HG03460 (cell line): ENCODE data around the gene AHCYL1.
A peak's percentile ranks its signal among the peaks of the same experiment; 100 is the strongest.
"Not testable (repeated sequence)": the region's sequence is repeated elsewhere in the genome, so short reads cannot be mapped to it uniquely, and the experiment has no call there.

Experiments used
- ATAC-seq: cut with Tn5 transposase; IDR thresholded peaks from one replicate; pipeline ENCODE4 v1.9.1; 2021; ENCODE audit not compliant: unreplicated experiment

AHCYL1 gene

DNA sequence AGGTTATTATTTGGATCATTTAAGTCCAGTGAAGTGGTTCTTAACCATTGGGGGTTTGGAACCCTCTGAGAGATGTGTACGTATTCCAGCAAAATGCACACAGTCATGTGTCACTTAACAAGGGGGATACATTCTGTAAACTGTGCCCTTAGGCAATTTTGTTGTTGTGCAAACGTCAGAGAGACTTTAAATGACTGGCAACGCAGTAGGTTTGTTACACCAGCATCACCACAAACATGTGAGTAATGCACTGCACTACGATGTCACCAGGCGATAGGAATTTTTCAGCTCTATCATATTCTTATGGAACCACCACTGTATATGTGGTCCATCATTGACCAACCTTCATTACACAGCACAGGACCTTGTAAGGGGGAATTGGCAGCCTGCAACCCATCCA lies 11.9 kb downstream of the AHCYL1 start:
- no peak for ATAC-seq

DNA sequence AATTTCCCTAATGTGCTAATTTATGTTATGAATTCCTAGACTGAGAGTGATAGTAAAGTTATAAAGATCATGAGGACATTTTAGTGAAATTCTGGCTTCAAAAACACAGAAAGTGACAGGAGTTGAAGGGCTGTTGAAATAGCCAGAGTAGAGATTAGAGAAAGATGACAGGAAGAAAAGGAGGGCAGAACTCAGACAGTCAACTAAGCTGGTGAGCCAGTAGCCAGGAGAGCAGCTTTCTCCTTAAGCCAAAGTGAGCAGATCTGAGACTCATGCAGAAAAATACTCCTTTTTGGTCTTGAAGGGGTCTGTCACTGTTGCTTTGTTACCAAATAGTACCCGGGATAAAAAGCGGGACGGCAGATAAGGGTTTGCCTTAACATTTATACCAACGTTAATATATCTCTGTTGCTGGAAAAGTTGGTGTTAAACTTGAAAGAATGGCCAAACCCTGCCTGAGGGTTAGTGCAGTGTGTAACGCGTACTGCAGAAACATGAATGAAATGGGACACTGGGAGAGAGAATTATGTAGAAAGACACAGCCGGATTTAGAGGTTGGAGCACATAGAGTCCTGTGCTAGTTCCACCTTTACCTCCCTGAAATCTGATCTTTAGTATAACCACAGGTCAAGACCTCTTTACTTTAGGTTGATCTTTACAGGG lies 12.8 kb downstream of the AHCYL1 start:
- no peak for ATAC-seq

DNA sequence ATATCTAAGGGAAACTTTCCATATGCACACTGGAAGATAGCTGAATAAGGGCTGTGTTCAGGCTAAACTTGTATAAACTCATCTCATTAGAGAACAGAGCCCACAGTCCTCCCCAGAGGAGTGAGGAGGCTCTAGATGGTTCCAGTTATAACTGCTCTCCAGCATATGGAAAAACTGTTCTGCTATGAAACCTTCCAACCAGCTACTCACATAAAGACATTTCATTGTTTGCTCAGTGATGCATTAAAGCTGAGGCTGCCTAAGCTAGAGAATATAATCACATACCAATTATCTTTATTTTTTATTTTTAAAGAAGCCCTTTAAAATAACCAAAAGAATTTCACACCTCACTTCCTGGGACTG lies 13.3 kb downstream of the AHCYL1 start:
- no peak for ATAC-seq

DNA sequence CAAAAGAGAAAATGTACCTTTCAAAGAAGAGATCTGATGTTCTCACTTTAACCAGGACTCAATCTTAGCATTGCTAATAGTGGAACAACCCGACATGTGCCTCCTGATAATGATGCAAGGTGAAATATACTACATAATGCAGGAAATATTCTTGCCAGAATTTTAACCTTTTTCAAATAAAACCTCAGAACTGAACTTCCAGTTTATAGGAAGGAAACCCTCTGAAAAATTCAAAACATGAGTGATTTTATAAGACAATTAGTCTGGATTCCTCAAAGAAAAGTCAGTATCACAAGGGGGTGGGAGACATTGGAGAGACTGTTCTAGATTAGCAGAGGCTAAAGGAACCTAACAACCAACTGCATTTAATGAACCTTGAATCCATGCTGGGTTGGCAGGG lies 18.1 kb downstream of the AHCYL1 start:
- ATAC-seq, result no peak

DNA sequence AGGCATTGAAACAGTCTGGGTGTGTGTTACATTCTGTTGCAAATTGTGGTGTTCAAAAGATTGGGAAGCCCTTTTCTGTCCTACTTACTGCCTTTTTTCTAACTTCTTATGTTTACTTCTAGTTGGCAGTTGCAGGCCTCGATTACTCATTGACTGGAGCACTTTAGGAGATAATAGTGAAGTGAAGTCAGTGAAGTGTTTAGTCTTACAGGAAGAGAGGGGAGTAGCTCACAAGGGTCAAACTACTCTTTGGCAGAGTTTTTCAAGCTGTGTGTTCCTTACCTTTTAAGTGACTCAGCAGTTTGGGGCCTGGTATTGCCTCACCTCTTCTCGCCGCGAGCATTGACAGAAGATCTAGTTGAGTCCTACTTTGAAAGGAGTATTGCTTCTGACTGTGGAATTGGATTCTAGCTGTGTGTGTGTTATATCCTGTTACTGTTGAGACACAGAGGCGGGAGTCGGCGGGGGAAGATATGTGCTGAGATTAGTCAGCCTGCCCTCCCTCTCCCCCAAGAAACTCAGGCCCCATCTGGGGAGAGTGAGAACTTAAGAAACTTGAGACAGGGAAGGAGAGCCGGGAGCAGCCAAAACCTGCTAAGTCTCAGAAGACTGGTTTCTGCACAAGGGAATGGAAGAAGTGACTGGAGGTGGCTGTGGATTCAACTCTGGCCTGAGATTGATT lies 19.3 kb downstream of the AHCYL1 start:
- peak; percentile 75 for ATAC-seq

DNA sequence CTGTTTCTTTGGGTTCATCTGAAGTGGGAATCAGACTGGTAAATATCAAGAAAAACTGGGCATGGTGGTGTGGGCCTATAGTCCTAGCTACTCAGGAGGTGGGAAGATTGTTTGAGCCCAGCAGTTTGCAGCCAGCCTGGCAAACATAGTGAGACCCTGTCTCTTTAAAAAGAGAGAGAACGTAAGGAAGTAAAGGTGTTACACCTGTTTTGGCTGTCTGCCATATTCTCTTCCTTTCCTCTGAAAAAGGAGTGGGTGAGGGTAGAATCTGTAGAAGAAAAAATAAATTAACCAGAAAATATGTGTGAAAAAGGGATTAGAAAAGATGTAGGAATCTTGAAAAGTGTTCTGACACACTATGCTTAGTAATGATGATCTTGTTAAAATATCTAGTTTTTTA lies 20.0 kb downstream of the AHCYL1 start:
- no peak for ATAC-seq

DNA sequence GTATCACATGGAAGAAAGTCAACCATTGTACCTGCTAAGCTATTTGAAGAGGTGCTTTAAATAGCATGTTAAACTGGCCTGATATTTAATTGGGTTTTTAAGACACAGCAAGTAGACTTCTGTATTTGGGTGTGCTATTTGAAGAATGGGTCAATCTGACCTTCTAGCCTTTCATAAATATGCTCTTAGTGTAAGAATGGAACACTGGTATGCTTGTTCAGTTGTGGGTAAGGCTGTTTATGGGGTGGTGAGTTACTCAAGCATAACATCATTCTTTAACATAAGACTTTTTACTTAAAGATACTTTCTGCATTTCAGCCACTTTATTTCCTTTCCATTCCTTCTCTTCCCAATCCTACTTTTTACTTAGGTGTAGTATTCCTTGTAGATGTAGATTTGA lies 21.4 kb downstream of the AHCYL1 start:
- ATAC-seq, result no peak

DNA sequence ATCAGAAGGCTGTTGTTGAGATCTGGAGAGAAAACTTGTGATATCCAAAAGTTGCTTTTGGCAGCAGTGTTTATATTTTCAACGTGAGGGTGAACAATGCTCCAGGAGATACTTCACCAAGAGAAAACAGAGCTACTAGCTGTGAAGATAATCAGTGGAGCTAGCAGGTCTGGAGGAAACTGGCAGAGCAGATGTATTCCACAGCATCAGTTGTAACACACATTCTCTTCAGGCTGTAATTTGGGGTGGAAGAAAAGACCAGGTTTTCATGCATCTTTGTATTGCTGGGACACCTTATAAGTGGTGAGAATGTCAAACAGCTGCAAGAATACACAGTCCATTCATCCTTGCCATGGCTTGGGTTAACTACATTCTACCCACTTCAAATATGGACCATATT lies 22.0 kb downstream of the AHCYL1 start:
- no peak for ATAC-seq

DNA sequence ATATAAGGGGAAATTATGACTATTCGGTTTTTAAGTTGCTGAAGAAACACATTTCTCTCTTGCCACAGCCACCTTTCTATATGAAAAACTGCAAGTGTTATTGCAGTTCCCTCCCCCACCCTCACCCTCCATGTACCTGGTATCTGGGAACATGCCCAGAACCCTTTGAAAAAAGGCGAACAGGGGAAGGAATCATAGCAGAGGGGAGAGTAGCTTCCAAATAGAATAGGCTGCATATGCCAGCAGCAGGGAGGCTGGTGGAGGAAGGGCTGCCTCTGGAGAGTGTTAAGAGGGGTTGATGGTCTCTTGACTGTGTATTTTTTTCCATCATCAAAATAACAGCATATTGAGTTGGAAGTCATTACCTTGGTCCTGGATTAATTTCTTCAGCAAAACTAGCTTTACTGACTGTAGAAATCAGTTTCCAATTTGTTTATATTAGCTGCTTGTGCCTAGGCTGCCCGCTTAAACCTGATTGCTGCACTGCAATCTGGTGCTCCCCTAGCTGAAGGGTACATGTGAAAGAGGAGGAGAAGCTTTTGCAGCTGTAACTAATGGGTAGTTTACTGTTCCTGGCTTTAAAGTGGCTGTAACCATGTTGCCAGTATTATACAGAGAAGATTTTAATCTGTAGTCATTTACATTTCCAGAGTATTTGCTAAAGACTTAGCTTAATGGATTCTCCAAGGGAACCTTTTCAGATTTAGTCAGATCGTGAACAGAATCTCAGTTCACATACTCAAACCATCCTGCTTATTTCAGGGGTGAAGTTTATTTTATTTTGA lies 22.7 kb downstream of the AHCYL1 start:
- ATAC-seq, result no peak

DNA sequence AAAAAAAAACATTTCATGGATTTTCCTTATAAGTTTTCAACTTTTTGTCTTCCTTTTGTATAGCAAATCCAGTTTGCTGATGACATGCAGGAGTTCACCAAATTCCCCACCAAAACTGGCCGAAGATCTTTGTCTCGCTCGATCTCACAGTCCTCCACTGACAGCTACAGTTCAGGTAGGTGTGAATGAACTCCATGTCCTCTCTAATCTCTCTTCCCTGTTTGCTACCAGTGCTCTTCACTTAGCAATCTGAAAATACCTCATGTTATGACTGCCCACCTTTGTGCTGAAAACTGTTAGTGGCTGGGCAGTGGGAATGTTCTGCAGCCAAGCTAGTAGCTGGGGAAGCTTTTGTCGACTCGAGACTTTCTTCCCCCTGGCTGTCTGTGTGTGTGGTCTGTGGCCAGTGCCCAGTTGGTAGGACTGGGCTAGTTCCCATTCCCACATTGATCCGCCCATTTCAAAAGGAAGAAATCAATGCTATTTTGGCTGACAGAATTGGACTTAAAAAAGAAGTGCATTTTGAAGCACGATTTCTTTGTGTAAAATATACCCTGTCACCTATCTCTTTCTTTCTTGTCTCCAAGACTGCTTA lies 24.5 kb downstream of the AHCYL1 start:
- ATAC-seq, result no peak

DNA sequence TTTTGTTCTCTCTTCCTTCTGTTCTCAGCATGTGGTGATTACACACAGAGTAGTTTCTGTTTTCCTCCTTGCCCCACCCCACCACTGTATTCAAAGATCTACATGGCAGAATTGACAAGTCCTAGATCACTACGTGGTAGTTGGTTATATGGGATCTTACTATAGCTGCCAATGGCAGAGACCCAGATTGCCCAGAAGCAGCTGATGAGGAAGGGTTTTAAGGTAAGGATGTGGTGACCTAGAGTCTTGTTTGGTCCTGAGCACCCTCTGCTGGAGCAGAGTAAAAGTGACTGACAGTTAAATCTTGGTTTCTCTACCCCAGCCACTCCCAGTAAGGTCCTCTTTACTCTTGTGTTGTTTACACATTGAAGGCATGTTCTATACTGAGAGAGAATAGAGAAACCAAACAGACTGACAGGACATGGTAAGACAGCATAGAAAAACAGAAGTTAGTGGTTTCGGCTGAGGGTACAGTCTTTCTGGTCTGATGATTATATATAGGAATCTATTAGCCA lies 27.0 kb downstream of the AHCYL1 start:
- ATAC-seq, result peak; percentile 97

DNA sequence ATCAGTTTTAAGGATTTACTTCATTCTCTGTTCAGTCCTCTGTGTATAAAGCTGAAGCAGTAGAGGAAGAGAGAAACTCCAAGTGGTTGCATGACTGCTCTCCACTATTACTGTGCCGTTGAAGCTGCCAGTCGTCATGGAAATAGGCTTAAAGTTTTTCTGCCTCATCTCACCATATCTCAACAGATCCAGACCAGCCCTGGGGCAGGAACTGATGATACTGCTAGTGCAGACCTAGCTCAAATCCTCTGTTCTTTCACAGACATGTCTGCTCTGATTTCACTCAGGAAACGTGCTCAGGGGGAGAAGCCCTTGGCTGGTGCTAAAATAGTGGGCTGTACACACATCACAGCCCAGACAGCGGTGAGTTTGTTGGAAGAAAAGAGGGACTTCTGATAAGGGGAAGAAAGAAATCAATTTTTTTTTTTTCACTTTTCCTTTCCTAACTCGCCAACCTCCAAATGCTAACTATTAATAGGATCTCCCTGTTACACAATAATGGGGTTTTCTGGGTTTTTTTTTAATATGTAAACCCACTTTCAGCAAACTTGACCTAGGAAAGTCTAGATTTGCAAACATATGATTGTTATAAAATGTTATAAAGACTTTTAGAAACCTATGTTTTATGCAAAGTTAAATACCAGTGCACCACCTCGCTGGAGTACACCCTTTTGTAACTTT lies 27.7 kb downstream of the AHCYL1 start:
- peak; percentile 60 for ATAC-seq

DNA sequence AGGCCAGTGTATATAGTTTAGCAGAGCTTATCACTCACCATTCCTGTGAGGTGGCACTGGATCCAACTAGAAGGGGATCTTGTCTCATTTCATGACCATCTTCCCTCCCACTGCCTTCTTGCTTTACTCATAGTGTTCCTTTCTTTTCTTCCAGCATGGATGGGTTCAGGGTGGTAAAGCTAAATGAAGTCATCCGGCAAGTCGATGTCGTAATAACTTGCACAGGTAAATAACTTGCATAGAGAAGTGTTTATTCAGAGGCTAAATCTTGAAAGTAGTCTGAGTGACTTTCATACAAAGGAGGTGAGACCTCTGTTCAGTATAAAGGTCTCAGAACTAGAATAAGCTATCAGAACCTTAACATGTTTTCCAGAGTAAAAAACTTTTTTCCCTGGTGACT lies 33.2 kb downstream of the AHCYL1 start:
- no peak for ATAC-seq

DNA sequence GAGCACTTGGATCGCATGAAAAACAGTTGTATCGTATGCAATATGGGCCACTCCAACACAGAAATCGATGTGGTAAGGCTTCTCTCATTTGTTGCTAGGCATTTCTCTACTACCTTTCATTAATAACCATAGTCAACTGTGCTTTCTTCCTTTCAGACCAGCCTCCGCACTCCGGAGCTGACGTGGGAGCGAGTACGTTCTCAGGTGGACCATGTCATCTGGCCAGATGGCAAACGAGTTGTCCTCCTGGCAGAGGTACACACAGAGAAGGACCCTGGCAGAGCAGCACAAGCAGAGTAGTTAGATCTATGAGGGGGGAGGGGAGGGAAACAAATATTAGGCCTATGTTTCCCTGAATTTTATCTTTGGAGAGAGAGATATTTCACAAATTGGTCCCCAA lies 33.8 kb downstream of the AHCYL1 start:
- ATAC-seq, result no peak

DNA sequence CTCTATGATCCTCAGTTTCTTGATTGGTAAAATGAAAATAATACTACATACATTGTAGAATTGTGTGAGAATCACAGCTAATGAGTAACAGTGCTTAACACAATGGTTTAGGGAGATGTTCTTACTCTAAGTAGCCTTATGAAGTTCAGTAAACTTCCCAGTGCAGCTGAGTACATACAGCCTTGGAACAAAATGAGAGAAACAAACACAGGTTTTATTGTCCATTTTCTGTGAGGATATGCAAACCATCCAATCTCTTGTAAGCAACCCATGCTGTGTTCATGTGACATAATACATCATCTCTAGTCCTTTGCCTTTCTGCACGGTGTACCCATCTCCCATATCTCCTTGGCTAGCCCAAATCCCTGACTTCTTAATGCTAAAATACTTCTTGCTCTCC lies 35.2 kb downstream of the AHCYL1 start:
- no peak for ATAC-seq

DNA sequence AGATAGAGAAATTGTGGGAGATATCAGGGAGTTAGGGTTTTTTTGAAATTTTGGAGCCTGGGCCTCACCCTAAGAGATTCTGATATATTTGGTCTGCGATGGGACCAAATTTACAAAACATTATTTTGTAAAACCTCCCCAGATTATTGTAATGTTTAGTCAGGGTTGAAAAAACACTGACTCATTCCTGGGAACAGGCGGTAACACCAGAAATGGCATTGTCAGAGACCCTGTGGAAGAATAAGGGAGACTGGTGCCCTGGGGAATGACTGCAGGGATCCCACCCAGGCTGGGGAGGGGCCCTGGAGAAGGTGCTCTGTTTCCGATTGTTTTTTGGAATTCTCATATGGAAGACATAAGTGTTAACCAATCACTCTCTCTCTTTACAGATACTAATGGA lies 36.7 kb downstream of the AHCYL1 start:
- no peak for ATAC-seq

DNA sequence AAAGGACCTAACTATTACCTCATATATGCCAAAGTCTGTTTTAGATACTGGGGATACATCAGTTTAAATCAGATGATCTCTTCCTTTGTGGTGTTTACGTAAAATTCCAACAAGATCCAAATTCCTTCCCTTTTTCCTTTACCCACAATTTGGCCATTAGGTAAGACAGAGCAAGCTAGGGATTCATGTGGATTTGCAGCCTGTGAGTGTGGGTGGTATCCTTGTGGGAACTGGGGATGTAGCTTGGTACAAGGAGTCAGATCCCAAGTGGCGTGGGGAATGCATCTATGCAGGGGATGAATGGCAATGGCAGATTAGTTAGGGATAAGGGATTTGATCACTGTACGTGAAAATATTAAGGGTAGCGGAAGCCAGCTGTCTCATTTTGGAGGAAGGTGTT lies 40.0 kb downstream of the AHCYL1 start:
- no peak for ATAC-seq

DNA sequence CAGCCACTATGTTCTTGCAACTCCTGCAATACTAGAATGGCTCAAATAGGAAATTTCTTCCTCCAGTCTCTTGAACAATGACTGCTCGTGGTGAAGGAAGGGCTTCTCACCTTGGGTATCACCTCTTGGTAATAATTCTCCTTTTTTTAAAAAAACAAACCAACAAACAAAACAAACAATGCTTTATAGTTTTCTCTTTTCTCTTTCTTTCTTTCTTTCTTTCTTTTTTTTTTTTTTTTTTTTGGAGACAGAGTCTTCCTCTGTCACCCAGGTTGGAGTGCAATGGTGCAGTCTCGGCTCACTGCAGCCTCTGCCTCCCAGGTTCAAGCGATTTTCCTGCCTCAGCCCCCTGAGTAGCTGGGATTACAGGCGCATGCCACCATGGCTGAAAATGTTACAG lies 46.1 kb downstream of the AHCYL1 start:
- not testable (repeated sequence) for ATAC-seq

DNA sequence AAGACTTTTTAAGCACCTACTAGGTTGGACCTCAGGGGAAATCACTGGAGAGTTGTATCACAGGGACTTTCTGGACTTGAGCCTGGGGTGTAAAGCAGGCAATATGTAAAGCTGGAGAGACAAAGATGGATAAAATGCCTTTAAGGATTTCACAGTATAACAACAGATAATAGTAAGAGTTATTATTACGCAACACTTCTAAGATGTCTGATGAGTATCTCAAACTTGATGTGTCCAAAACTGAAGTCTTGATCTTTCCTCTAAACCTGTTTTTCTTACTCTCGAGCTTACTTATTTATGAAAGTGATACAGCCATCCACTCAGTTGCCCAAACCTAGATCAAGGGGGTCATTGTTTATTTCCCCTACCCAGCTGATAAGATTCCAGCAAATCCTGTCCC lies 47.8 kb downstream of the AHCYL1 start:
- no peak for ATAC-seq

DNA sequence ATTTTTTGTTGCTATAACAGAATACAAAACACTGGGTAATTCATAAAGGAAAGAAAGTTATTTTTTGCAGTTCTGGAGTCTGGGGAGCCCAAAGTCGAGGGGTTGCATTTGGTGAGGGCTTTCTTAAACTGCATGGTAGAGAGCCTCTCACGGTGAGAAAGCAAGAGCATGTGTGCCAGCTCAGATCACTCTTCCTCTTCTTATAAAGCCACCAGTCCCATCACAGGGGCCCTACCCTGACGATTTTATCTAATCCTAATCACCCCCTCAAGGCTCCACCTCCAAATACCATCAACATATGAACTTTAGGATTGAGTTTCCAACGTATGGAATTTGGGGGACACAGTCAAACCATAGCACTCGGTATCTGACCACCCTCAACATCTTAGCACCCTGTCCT lies 48.9 kb downstream of the AHCYL1 start:
- no peak for ATAC-seq

DNA sequence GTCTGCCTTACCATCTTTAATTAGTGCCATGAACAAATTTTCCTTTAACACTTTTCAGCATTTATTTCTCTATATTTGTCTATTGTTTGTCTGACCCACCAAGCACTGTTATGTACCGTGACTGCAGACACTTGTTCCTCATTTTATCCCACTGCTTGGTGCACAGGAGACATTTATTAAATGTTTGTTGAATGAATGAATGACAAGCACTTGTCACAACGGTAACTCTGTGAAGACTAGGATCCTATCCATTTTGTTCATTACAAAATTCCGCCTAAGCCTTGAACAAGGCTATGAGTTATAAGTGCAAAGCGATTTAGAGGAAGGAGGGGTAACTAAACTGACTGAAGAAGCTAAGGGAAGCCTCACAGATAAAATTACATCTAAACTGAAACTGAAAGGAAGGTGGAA lies 49.5 kb downstream of the AHCYL1 start:
- no peak for ATAC-seq
